Measurements from ENCODE around the gene LCE3B.

Gene LCE3B

DNA sequence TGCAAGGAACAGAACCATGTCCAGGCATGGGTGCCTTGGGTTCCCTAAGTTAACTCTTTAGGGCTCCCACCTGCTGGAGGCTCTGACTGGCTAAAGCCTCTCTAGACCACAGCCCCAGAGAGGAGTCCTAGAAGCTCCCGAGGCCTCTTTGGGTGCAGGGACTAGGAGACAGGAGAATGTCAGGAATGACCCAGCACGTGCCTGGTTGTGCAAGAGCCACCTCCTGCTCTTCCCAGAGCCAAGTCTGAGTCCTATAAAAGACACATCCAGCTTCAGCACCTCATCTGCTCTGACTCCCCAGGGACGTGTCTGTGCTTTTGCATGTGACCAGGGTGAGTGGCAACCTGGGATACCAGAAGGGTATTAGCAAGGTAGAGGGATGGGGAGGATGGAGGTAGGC, 49.5 kb downstream of the LCE3B start, which contains the start of gene LCE2D:
TSS of gene LCE2D (plus strand) at position 283 of the 400 bp plus-strand sequence. CDS start 726 bp downstream, outside the sequence.
- no peak for DNase-seq
